SJSA1 (cell line): Measurements from ENCODE around the gene HOXC4. TPM values are rescaled to one million over a fixed set of nuclear protein-coding genes. Genes with fewer than 3 reads are reported as not detected.

Experiments used
- total RNA-seq: library from RNA; depleted of rRNA; stranded (reverse); fragments of >200 nt; shearing (Covaris generic); gene quantifications from 2 replicates; pipeline ENCODE4 v1.2.3, GENCODE V29; 2014; rRNA removed

HOXC4 gene
- total RNA-seq, 1 experiment from 2014 or later, result 2.2 TPM

Other genes starting within 250 kb of the HOXC4 start
- 6.0 and 7.2 TPM in 2 replicates for gene HOXC13, start 115.0 kb upstream of the HOXC4 start, total RNA-seq
- 8.6 and 11.0 TPM in 2 replicates for gene HOXC12, start 98.9 kb upstream of the HOXC4 start, total RNA-seq
- gene HOXC11, start 80.7 kb upstream of the HOXC4 start, total RNA-seq, result 4.3 and 4.6 TPM in 2 replicates
- gene HOTAIR, start 78.9 kb upstream of the HOXC4 start, total RNA-seq, result 11.1 and 13.5 TPM in 2 replicates
- gene HOXC10, start 68.7 kb upstream of the HOXC4 start, total RNA-seq, result 3.2 and 7.5 TPM in 2 replicates
- 9.6 and 14.2 TPM in 2 replicates for gene HOXC9, start 53.7 kb upstream of the HOXC4 start, total RNA-seq
- gene HOXC8, start 44.9 kb upstream of the HOXC4 start, total RNA-seq, result 0.19 and 1.3 TPM in 2 replicates
- gene HOXC6, start 25.4 kb upstream of the HOXC4 start, total RNA-seq, result 2.9 and 6.2 TPM in 2 replicates
- gene HOXC5, start 20.8 kb upstream of the HOXC4 start, total RNA-seq, result not detected in 2 replicates
- gene SMUG1, start 135.2 kb downstream of the HOXC4 start, total RNA-seq, result 35.9 and 50.6 TPM in 2 replicates
- 42.6 and 71.6 TPM in 2 replicates for gene CBX5, start 226.3 kb downstream of the HOXC4 start, total RNA-seq
- gene HNRNPA1, start 226.9 kb downstream of the HOXC4 start, total RNA-seq, result 382 and 453 TPM in 2 replicates
- gene NFE2, start 247.2 kb downstream of the HOXC4 start, total RNA-seq, result not detected in 2 replicates